RCC 7860 (cell line): Measurements from ENCODE around the gene CTSE.

Experiments
- DNase-seq: peaks from one replicate; pipeline ENCODE4 v3.0.0-alpha.2; 2015; ENCODE audit warnings: low spot score
- FAIRE-seq: peaks from 2 replicates; lab custom pipeline; 2012; peaks lifted over from hg19 to GRCh38; lab: Jason Lieb, UNC

CTSE gene

DNA sequence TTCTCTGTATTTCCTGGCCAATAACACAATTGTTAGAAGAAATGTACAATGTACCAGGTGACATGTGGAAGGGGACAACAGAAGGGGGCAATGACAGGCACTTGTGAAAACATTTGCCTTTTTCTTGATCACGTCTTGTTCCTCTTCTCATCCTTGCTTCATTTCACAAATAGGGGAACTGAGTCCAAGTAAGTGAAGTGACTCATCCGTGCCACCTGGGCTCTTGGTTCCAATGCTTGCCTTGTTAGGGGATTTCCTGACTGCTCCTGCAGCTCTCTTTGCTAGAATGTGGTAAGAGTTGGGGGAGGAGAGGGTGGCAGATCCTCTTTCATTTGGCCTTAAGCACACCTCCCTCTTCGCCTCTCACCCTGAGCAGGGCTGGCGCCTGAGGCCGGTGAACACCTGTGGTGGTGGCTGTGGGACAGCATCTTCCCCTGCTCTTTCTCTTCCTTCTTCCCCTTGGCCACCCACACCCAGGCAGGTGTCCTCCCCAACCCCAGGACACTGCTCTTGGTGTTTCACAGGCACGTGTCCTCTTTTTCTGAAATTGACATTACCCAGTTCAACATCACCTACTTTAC lies 27.1 kb upstream of the CTSE start:
- peak; percentile 79 for FAIRE-seq

DNA sequence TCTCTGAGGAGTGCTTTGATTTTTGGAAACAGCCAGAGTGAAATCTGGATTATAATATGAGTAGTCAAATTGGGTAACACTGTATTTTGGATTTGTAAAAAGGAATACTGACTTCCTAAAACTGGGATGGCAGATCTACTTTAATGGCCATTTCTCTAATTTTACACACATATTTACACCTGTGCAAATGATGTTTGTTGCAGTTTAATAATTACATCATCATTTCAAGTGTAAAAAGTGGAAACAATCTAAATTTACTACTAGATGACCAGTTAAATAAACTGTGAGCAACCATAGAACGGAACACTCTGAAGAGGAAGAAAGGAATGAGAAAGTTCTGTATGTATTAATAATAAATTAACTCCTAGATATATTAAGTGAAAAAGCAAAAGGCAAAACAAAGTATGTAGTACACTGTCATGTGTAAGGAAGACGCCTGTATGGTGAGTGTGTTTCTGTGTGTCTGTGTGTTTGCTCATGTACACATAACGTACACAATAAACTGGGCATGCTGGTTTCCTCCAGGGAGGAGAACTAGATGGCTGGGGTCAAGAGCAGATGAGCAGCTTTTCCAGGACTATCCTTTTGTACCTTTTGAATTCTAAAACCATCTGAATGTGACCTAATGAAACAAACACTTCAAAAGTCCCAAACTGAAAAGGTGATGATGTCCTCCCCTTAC lies 26.4 kb upstream of the CTSE start:
- DNase-seq (no peak), FAIRE-seq (no peak)

More for the DNA sequence above, 27.1 kb upstream of the CTSE start:
- peak; percentile 77 for DNase-seq

DNA sequence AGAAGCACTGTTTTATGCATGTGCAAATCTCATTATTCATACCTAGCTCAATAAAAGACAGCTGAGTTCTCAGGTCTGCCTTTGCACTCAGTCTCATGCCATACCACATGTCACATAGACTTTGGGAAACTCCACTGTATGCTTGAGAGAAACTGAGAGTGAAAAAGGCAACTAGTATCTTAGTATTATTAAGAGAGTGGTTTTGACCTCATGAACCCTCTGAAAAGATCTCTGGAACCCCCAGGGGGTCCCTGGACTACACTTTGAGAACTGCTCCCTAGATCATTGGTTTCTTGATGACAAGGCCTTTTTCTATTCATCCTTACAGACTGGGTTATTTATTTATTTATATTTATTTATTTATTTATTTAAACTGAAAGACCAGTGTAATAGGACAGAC lies 25.6 kb upstream of the CTSE start:
- FAIRE-seq, result no peak

DNA sequence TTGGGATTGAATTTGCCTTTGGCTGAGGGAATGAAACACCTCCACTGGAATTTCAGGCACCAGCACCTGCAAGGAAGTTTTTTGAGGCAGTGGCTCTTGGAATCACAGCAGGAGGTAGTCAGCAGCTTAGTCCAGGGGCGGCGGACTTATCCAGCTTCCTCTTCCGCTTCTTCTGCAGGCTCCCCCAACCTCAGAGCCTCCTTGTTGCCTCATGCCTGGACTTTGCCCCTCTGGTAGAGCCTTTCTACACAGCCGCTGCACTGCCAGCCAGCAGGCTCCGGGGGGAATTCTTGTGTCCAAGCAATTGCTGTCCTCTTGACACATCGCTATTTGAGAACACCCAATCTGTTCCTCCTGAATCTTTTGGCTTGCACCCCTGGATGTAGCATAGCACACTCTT lies 24.9 kb upstream of the CTSE start:
- DNase-seq, result peak; percentile 57
- no peak for FAIRE-seq

More for the DNA sequence above, 25.6 kb upstream of the CTSE start:
- no peak for DNase-seq

DNA sequence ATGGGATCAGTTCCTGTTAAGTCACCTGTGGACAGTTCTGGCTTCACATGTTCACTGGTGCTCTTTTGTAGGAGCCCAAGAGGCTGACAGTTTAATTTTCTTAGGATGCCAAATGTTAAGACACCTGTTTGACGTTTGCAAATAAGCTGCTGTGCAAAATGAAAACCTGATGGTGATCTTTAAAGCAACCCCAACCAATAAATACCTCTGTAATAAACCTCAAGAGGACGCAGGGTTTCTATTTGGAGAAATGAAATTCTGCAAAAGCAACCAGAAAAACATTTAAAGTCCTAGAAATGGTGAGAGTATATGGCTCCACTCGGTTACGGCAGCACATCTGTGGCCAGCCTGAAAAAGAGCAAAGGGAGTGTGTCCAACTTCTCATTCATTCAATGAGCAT lies 23.6 kb upstream of the CTSE start:
- no peak for DNase-seq
- FAIRE-seq, result no peak

DNA sequence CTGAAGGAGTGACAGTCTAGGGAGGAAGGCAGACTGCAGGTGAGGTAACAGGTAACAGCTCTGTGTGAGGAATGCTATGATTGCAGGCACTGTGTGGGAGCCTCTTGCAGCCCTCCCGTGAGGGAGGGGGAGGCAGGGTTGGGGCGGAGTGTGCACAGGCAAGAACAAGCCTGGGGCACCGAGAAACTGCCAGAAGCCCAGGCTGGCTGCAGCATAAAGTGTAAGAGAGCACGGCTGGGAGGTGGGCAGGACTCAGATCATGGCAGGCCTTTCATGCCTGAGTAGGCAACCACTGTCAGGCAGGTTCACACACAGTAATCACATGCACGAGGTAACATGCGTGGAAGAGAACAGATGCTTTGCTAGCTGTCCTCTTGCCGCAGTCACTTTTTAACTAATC lies 17.9 kb upstream of the CTSE start:
- FAIRE-seq, result no peak
- no peak for DNase-seq

DNA sequence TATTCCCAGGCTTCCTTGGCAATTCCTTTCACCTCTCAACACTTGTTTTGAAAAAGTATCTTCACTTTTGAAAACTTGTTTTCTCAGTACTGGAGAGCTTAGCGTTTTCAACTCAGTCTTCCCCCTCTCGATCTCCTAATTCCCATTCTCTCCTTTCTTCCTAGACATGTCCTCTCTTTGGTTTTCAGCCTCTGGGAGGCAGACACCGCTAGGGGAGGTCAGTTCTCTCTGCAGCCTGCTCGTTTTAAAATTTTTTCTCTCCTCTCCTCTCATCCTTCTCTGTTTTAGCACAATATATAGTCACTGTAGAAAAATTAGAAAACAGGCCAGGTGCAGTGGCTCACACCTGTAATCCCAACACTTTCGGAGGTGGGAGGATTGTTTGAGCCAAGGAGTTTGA lies 16.6 kb upstream of the CTSE start:
- no peak for DNase-seq
- no peak for FAIRE-seq

DNA sequence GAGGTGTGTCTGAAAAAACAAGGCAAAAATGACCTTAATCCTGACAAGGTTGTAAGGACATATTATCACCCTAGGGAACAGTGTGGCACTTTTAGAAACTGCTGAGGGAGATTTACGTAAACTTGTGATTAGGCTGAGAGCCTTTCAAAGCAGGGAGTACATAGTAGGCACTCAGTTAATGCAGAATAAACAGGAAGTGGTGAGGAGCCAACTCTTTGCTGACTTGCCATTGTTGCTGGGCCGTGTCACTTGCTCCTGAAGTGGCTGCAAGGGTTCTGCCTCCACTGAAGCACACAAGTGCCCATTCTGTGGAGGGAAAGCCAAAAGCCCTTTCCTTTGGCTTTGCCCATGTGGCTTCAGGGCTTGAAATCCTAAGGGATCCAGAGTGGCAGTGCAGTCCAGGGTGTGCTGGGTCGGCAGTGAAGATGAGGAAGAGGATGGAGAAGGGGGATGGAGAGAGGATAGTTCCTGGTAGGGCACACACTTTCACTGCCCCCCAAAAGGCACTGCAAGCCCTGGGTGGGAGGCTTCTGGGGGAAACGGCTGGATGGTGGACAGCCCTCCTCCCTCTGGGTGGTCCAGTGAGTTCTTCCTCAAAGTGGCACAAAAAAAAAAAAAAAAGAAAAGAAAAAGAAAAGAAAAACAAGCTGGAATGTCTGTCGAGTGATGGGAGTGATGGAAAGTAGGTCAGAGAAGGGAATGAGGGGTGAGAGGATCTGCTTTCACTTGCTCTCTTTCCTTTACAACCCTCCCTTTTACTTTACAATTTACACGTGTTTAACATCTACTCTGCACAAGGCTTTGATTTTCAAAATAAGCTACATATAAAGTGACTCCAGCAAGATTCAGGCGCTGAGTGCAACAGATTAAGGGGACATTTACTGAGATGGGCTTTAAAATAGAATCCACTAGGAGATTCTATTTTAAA lies 15.6 kb upstream of the CTSE start:
- FAIRE-seq (no peak), DNase-seq (no peak)

DNA sequence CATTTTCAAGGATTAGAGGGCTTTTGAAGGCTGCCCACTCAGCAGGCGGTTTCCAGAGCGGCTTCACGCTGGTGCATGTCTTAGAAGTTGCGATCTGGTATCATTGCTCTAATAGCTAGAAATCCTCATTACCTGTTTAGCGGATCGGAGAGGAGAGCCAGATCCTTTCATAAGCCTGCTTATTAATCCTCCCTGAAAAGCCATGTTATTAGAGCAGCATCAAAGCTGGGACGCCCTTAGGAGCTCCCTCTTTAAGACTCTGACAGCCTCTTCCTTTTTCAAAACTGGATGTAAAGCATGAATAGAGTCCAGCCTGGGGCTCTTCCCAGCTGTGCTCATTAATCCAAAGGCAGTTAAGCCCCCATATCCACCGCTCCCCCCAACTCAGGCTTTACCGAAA lies 13.9 kb upstream of the CTSE start:
- DNase-seq (no peak), FAIRE-seq (no peak)

DNA sequence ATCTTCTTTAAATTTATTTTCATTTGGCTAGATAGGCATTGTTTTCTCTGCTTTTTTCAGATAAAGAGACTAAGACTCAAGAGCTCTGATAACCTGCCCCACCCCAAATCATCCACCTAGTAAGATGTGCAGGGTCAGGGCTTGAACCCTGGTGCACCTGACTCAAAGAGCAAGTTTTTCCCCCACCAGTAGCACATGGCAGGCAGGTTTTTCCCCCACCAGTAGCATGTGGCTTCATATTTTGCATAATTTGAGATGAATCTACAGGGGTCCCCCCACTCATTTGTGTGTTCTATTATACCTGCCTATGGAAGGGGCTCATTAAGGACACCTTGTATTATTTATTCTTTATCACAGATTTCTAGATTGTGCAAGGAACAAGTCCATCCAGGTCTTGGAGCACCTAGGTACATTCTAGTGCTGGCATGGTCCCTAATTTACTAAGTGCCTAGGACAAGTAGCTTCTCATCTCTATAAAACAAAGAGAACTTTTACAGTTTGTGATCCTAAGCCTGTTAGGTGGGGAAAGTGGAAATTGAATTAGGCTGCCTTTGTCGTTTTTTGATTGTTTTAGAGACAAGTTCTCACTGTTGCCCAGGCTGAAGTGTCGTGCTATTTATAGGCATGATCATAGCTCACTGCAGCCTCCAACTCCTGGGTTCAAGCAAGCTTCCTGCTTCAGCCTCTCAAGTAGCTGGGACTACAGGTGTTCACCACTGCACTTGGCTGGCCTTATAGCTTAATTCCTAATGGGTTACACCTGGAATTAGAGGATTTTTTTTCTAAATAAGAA lies 13.2 kb upstream of the CTSE start:
- no peak for FAIRE-seq

DNA sequence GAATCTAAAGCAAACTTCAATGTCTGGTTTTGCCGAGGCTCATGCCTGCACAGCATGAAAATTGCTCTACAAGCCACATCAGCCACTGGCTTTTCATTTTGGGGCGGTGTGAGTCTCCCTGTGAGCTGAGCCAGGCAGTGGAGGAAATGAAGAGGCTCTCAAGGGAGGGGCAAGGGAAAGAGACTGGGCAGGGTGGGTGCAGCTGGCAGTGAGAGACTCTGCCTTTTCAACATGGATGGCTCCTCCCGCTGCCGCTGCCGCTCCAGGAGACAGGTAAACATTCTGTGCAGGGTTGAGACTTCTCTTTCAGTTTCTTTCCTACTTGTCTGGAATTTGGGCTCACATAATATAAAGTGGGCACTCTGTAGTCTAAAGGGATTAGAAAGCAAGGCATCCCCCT lies 11.3 kb upstream of the CTSE start:
- no peak for FAIRE-seq
- DNase-seq, result no peak

More for the DNA sequence above, 13.2 kb upstream of the CTSE start:
- DNase-seq, result no peak

DNA sequence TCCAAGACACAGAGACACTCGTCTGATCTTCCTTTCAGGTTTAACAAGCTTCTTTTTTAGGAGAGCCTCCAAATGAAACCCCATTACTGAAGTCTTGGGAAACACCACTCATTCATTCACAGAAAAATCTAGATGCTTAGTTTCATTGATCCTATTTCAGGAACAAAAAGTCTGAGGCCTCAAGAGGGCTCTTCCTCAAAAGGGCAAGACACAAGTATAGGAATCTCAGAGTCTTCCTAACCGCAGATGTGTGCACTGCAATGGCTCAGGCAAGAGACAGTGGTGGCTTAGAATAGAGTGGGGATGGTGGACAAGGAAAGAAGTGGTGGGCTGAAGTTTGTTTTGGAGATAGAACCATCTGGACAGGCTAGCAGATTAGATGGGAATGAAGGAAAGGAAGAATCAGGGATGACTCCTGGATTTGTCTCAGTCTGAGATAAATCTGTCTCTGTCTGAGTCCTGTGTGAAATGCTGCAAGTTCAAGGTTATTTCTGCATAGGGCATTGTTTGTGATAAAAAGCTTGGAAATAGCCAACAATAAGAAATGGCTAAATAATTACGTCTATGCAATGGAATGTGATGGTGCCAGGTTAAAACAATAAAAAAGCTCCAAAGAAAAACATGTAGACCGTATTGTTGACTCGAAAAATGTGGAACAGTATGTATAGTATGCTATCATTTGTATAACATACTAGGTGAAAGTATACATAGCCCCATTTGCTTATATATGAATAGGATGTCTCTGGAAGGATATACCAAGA lies 8.9 kb upstream of the CTSE start:
- FAIRE-seq, result no peak

DNA sequence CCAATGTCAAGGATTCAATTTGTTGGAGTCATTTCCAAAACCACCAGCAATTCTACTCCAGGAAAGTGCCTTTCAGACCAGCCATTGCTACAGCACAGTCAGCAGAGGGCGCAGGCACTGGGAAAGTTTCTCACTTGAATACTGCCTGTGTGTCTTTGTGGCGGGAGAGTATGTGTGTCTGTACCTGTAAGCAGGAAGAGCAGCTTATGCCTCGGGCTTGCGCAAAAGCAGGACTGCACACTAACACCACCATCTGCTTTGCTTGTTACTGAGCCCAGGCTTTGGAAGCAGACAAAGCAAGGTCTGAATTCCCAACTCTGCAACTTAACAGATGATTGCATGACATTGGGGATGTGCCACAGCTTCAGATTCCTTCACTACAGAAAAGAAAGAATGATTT lies 7.0 kb upstream of the CTSE start:
- peak; percentile 82 for DNase-seq
- peak; percentile 74 for FAIRE-seq

More for the DNA sequence above, 8.9 kb upstream of the CTSE start:
- DNase-seq, result no peak

DNA sequence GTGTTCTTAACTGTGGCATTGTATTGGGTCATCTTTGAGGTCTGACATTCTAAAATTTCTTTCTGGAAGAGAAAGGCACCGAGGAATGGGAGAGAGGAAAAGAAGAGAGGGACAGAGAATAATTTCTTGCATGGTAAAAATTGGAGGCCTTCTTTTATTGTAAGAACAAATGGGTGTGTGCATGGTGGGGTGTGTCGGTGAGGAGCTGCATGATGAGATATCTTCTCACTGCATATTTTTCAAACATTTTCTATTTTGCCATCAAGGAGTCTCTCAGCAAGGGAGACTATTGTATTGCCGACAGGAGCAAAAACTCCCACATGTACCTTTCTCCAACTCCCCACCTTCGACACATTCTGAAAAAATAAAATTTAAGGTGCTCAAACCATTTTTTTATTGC lies 6.5 kb upstream of the CTSE start:
- DNase-seq, result no peak
- no peak for FAIRE-seq

DNA sequence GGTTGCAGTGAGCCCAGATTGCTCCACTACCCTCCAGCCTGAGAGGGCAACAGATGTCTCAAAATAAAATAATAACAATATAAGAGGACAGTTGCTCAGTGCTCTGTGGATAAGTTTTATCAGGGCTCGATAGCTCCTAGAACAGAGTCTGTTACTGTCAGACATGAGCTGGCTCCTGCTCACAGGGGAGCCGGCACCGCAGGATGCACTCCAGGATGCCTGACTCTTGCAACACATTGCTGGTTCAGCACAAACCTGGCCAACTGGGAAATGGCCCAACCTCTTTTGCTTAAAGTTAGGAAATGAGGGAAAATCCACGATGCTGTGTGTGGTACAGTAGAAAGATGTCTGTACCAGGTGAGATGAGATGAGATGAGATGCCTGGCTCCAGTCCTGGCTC lies 5.8 kb upstream of the CTSE start:
- FAIRE-seq (peak; percentile 15), DNase-seq (peak; percentile 42)

DNA sequence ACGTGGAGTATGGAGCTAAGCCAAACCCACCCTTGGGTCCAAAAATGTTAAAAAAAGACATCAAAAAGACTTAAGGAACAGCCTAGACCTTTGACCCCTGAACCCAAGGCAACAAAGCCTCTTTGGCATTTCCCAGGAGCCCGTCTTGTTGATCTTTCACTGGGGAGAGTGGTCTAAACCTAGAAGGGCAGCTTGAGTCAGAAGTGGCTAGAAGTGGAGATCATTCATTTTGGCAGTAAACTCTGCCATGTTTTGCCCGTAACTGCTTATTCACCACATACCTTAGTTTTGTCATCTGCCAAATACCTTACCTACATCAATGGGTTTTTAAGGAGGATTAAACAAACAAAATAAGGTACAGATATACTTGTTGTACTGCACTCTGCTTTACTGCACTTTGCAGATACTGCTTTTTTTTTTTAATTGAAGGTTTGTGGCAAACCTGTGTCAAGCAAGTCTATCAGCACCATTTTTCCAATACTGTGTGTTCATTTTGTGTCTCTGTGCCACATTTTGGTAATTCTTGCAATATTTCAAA lies 1.7 kb upstream of the CTSE start:
- no peak for FAIRE-seq
- no peak for DNase-seq

DNA sequence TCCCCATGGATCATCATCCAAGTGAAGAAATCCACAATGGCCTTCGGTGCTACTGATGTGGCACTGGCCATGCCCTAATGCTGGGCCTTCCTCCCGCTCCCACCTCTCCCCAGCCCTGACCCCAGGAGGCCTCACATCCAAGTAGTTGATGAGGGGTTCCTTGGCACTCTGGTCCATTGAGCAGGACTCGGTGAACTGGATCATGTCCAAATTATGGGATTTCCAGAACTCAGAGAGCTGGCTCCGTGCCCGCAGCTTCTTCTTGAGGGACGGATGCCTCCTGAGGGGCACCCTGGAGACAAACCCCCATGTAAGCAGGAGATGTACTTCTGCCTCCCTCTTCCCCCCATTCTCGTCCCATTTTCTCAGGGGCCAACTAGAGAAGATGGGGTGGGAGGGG lies 929 bp downstream of the CTSE start:
- FAIRE-seq (no peak), DNase-seq (no peak)

DNA sequence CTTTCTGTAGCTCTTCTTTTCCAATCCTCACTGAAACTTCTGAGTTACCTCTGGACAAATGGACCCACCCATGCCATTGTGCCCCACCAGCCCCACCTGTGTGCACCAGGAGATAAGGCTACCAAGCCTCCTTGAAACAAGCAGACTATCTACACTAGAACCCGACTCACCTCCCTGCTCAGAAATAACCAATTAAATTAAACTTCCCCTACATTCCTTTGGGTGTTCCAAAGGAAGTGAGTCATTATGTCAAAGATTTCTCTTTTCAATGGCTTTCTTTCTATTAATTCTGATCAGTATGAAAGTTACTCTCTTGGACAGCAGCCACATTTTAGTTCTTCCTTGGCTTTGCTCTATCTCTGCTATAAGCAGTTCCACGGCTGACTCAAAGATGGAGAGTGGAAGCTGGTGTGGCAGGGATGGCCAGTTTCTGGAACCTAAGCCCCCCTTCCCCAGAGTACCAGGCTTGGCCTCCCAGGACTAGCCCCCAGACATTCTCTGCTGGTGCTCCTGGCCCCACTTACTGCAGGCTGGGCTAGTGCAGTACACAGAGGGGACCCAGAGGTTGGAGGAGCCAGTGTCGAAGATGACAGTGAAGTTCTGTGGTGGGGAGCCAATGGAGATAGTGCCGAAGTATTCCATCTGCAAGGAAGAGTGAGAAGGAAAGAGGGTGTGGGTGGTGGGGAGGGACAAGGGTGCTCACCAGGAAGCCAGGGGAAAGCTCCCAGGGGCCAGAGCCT lies 1.9 kb downstream of the CTSE start:
- DNase-seq (peak; percentile 56), FAIRE-seq (peak; percentile 46)

DNA sequence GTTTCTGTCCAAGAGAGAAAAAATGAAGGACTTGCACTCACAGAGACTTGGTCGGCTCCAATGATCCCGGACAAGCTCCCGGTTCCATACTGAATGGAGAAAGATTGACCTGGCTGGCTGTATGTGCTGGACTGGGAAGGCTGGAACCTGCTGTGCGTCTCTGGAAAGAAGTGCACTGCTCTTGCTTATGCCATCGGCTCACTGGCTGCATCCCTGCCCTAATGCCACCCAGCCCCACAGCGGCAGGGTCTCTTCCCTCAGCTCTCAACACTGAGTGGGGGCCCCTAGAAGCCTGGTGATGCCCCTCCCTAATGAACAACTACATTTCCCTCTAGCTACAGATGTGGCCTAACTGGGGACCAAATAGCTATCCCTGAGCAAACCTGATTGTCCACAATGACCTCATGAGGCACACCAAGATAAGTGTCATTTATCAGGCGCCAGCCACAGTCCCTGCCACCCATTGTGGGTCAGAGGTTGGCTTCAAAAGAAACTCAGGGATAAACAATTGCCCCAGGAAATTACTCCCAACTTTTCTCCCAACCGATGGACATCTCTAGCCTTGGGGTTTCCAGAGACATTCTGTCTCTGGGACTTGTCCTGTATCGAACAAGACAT lies 2.6 kb downstream of the CTSE start:
- DNase-seq (no peak), FAIRE-seq (no peak)
